ENCODE results near the gene CHD5. TPM values are rescaled to one million over a fixed set of nuclear protein-coding genes. Genes with fewer than 3 reads are reported as not detected.

The CHD5 gene
- polyA plus RNA-seq, 2 of the 4 experiments (the other 2 are of a cell fraction): 0.21 to 0.66 TPM

GRCh38 chr1:6121021-6121421 is 59.1 kb downstream of the CHD5 start:
- 74% methylated on average over 8 of the region's 18 CpGs for WGBS (ENCODE audit: missing lambda C conversion rate)
- H3K4me3 ChIP-seq: no peak overlapping the region
- H3K9me3 ChIP-seq: peaks cover 6% of the 10 kb centered on the region; the same call in 1 of the 3 replicates
- FAIRE-seq (no peak), DNase-seq (ENCODE audit: low read depth in 1 of 2, low spot score in 1 of 2) (no peak), ATAC-seq (no peak)
- no peak overlapping the region for H3K4me2 ChIP-seq
- H3K4me1 ChIP-seq: no peaks in the 10 kb centered on the region
- no peak overlapping the region for H3K27ac ChIP-seq
- CTCF ChIA-PET: interaction anchor here (1.0 kb wide), 1 partner anchor 50 kb away, joined by 4 read pairs; no protein-coding TSS in a partner anchor
- POLR2A ChIA-PET: no interaction called here
- no peak for TF ChIP-seq HDAC2 (IDR thresholded peaks at IDR 0.05)
- TF ChIP-seq ZC3H11A (IDR thresholded peaks at IDR 0.05): no peak
- no peak for TF ChIP-seq EHF (CRISPR knock-in tag; IDR thresholded peaks at IDR 0.05)
- no peak for TF ChIP-seq CBX2 (IDR thresholded peaks at IDR 0.05; ENCODE audit: borderline replicate concordance, low read depth)
- no peak for TF ChIP-seq HOXB5 (CRISPR knock-in tag; IDR thresholded peaks at IDR 0.05)
- TF ChIP-seq SMC3 (IDR thresholded peaks at IDR 0.05): no peak
- TF ChIP-seq HOXB13 (CRISPR knock-in tag; IDR thresholded peaks at IDR 0.05; ENCODE audit: low read depth): no peak
- TF ChIP-seq SREBF2 (IDR thresholded peaks at IDR 0.05): no peak
- TF ChIP-seq ZSCAN20 (CRISPR knock-in tag; IDR thresholded peaks at IDR 0.05): no peak
- no peak for TF ChIP-seq RFX5 (IDR thresholded peaks at IDR 0.05)
- no peak for TF ChIP-seq KDM1A (IDR thresholded peaks at IDR 0.05; ENCODE audit: low read depth)
- TF ChIP-seq, protein P1, sequence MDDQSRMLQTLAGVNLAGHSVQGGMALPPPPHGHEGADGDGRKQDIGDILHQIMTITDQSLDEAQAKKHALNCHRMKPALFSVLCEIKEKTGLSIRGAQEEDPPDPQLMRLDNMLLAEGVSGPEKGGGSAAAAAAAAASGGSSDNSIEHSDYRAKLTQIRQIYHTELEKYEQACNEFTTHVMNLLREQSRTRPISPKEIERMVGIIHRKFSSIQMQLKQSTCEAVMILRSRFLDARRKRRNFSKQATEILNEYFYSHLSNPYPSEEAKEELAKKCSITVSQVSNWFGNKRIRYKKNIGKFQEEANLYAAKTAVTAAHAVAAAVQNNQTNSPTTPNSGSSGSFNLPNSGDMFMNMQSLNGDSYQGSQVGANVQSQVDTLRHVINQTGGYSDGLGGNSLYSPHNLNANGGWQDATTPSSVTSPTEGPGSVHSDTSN (IDR thresholded peaks at IDR 0.05): no peak
- no peak for TF ChIP-seq MAFK (IDR thresholded peaks at IDR 0.05; ENCODE audit: partially characterized antibody)

DNA sequence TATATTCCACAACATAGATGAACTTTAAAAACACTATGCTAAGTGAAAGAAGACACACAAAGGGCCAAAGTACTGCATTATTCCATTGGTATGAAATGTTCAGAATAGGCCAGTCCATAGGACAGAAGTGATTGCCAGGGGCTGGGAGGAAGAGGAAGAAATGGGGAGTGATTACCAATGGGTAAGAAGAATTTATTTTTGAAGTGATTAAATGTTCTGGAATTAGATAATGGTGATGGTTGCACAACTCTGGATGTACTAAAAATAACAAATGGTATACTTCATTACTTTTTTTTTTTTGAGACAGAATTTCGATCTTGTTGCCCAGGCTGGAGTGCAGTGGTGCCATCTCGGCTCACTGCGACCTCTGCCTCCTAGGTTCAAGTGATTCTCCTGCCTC is 61.7 kb downstream of the CHD5 start:
- no peak for DNase-seq (ENCODE audit: low read depth in 1 of 2, low spot score in 1 of 2)
- FAIRE-seq: no peak
- POLR2A ChIA-PET: no interaction called here
- TF ChIP-seq ZC3H11A (IDR thresholded peaks at IDR 0.05): no peak
- no peak for TF ChIP-seq FOSB (CRISPR knock-in tag; IDR thresholded peaks at IDR 0.05)
- TF ChIP-seq NR3C1 (IDR thresholded peaks at IDR 0.05): no peak
- no peak for TF ChIP-seq POLR2A (IDR thresholded peaks at IDR 0.05; ENCODE audit: low read length)
- TF ChIP-seq, protein P2, sequence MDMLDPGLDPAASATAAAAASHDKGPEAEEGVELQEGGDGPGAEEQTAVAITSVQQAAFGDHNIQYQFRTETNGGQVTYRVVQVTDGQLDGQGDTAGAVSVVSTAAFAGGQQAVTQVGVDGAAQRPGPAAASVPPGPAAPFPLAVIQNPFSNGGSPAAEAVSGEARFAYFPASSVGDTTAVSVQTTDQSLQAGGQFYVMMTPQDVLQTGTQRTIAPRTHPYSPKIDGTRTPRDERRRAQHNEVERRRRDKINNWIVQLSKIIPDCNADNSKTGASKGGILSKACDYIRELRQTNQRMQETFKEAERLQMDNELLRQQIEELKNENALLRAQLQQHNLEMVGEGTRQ (IDR thresholded peaks at IDR 0.05): no peak
- no peak for TF ChIP-seq CBX2 (IDR thresholded peaks at IDR 0.05; ENCODE audit: borderline replicate concordance, low read depth)
- TF ChIP-seq, protein P3, sequence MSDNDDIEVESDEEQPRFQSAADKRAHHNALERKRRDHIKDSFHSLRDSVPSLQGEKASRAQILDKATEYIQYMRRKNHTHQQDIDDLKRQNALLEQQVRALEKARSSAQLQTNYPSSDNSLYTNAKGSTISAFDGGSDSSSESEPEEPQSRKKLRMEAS (IDR thresholded peaks at IDR 0.05): no peak
- TF ChIP-seq EHF (CRISPR knock-in tag; IDR thresholded peaks at IDR 0.05): no peak
- TF ChIP-seq RAD21 (conservative IDR thresholded peaks at IDR 0.05 in 1 of 2, IDR thresholded peaks at IDR 0.05 in 1 of 2): no peak
- H3K4me1 ChIP-seq: no peaks in the 10 kb centered on the region
- WGBS (ENCODE audit: missing lambda C conversion rate): 37% methylated on average over 3 of the region's 3 CpGs
- CTCF ChIA-PET: no interaction called here
- H3K27ac ChIP-seq: no peak overlapping the region
- H3K4me3 ChIP-seq: no peak overlapping the region
- no peak for ATAC-seq
- no peak overlapping the region for H3K4me2 ChIP-seq
- peaks cover 6% of the 10 kb centered on the region; the same call in 1 of the 3 replicates for H3K9me3 ChIP-seq

- TF ChIP-seq HES2 (IDR thresholded peaks at IDR 0.05) (no peak), HEYL (CRISPR knock-in tag; IDR thresholded peaks at IDR 0.05) (no peak), CHD2 (IDR thresholded peaks at IDR 0.05; ENCODE audit: low read length, partially characterized antibody) (no peak), ELK1 (IDR thresholded peaks at IDR 0.05; ENCODE audit: low read depth, low read length) (no peak), REST (IDR thresholded peaks at IDR 0.05) (no peak), RNF2 (IDR thresholded peaks at IDR 0.05; ENCODE audit: borderline replicate concordance, low read depth) (no peak), NFE2L2 (conservative IDR thresholded peaks at IDR 0.05; ENCODE audit: low read length) (no peak), BHLHE40 (IDR thresholded peaks at IDR 0.05; ENCODE audit: low read depth, low read length) (no peak), EP300 (IDR thresholded peaks at IDR 0.05) (no peak), POLR2A (IDR thresholded peaks at IDR 0.05; ENCODE audit: low read length) (no peak), NPAS2 (CRISPR knock-in tag; IDR thresholded peaks at IDR 0.05; ENCODE audit: borderline replicate concordance) (no peak), CHD4 (IDR thresholded peaks at IDR 0.05; ENCODE audit: borderline replicate concordance) (no peak), JUNB (IDR thresholded peaks at IDR 0.05) (no peak), RFX5 (IDR thresholded peaks at IDR 0.05) (no peak)
- Histone ChIP-seq H3K9me3 (peaks cover 6% of the 10 kb centered on the region; the same call in 1 of the 3 replicates), H3K4me2 (no peak overlapping the region), H3K4me3 (no peak overlapping the region), H3K4me1 (no peaks in the 10 kb centered on the region), H3K27ac (no peak overlapping the region)
- DNase-seq (ENCODE audit: low read depth in 1 of 2, low spot score in 1 of 2) (no peak), FAIRE-seq (no peak), ATAC-seq (no peak)
- POLR2A ChIA-PET: no interaction called here
- CTCF ChIA-PET: no interaction called here
Observed at GRCh38 chr1:6117624-6118023, 62.5 kb downstream of the CHD5 start.
